Epidermal melanocyte (primary cell): ENCODE results near the gene SLC2A4.

Experiments
- DNase-seq: peaks from one replicate; pipeline ENCODE4 v3.0.0; 2011; ENCODE audit warnings: low spot score; ENCODE audit not compliant: insufficient read length

The SLC2A4 gene

GRCh38 chr17:7246779-7247178 is 34.7 kb upstream of the SLC2A4 start:
- DNase-seq: no peak

- DNase-seq: no peak
These were observed 32.7 kb upstream of the SLC2A4 start for GRCh38 chr17:7248796-7249195.

- DNase-seq: no peak
These were observed 32.3 kb upstream of the SLC2A4 start for GRCh38 chr17:7249214-7249613.

GRCh38 chr17:7249830-7250229 is 31.7 kb upstream of the SLC2A4 start:
- no peak for DNase-seq

DNA sequence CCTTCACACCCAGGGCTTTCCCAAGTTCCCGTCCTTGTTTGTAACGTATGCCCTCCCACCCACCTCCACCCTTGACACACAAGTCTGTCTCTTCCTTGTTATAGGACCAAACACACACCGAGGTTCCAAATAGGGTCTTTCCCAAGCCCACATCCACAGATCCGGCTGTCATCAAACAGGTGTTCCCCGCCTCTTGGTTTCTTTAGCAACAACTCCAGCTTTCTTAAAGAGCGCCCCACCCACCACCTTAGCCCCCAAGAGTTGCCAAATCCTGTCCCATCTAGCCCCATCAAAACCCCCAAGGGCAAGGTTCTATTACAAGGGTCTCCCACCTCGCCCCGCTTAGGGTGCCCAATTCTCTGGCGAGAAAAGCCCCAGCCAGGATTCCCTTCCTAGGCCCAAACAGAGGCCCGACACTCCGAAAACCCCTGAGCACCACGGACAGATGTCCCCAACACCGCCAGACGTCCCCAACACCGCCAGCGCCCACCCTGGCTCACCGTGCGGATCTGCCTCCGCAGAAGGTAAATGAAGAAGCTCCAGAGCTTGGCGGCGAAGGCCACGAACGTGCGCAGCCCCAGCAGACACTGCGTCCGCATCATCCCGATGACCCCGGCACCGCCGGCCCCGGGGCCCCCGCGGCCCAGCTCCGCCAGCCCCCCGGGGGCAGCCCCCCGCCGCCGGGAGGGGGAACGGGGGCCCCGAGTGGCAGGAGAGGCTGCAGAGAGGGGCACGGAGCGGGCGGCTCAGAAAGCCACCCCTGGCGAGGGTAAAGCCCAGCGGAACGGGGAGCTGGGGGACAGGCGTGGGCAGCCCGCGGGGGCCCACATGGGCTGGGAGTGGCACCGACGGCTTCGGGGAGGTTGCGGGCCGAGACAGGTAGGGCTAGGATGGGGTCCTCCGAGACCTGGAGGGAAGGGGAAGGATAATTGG is 30.6 kb upstream of the SLC2A4 start:
- DNase-seq: no peak

- peak; percentile 96 for DNase-seq
These were observed 29.8 kb upstream of the SLC2A4 start, which contains the start of gene CTDNEP1 for GRCh38 chr17:7251661-7252175. Gene CTDNEP1, minus strand, starts transcription at chr17:7251734. Its CDS starts 438 bp downstream, at chr17:7251296.

DNA sequence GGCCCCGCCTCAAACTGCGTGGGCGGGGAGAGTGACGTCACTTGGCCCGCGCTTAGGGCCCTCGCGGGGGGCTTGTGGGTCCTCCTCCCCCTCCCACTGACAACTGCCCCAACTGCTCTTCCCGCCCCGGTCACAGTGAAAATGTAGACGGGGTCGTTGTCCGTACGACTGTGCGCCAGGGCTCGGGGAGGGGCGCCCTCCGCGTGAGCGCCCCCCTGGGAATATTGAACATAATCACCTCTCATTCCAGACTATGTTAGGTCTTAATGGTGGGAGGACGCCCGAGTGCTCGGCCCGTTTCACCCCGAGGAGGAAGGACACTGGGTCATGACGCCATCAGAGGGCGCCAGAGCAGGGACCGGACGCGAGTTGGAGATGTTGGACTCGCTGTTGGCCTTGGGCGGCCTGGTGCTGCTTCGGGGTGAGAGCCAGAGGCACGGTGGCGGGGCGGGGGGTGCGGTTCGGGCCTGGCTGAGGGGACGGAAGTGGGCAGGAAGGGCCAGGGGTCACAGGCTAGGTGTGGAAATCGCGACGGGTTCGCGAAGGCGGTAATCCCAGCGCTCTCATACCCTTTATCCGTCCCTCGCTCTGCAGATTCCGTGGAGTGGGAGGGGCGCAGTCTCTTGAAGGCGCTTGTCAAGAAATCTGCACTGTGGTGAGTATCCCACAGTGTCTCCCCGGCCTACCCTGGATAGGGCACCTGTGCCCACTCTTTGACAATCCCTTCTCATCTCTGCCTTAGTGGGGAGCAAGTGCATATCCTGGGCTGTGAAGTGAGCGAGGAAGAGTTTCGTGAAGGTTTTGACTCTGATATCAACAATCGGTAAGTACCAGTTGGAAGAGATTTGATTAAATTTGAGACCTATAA is 29.1 kb upstream of the SLC2A4 start, which contains the start of gene ELP5:
Gene ELP5 (plus strand): TSS at position 40 of the 868 bp plus-strand sequence. CDS start 336 bp downstream, at position 376.
- peak; percentile 94 for DNase-seq

DNA sequence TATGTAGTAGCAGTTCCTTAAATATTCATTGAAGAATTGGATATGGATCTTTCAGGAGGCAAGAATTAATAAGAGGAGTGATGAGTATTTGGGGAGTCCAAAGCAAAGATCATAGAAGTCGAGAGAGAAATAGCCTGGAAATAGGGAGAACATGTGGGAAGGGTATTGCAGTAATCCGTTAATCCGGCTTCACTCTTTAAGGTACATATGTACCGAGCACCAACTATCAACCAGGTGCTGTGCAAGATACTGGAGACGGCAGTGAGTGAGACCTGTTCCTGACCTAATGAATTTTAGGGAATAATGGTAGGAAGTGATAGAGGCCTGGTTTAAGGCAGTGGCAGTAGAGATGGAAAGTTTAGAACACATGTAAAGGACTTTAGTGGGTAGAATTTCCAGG is 28.4 kb upstream of the SLC2A4 start:
- DNase-seq: no peak

DNA sequence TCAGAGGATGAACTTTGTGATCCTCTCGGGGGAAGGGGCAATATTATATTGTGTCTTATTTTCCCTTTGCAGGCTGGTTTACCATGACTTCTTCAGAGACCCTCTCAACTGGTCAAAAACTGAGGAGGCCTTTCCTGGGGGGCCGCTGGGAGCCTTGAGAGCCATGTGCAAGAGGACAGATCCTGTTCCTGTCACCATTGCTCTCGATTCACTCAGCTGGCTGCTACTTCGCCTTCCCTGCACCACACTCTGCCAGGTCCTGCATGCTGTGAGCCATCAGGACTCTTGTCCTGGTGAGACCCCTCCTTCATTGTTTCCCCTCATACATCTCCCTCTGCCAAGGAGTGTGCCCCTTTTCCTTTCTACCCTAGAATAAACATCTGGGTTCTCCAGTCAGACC is 27.0 kb upstream of the SLC2A4 start:
- DNase-seq: no peak

GRCh38 chr17:7256766-7257456 is 24.6 kb upstream of the SLC2A4 start:
- no peak for DNase-seq

DNA sequence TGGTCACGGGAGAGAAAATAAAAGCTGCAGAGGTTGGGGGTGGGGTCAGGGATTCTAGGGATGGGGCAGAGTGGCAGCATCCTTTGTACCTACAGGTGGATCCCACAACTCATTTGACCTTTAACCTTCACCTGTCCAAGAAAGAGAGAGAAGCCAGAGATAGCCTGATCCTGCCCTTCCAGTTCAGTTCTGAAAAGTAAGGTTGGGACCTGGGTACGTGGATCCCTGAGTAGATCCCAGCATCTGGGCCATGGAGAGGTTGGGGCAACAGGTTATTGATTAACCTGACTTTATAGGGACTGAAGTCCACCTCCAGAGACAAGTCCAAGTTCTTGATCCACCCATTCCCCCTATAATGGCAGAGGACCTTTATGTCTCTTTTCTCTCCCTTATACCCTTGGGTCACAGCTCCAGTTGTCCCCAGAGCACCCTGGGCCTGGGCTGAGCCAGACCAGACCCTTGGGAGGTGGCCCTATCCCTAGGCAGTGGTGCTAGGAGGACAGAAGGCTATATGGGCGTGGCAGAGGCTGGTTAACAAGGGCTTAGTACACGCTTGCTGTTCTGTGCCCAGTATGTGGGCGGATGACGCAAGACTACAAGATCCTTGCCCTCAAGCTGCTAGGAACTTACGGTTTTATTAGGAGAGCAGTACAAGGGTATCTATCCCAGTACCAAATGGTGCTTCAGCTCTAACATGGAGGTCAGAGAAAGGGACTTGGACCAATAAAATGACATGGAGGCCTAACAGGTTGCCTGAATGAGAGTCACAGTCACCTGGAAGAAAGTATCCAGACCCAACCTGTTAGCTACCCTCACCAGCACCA is 22.6 kb upstream of the SLC2A4 start:
- no peak for DNase-seq

DNA sequence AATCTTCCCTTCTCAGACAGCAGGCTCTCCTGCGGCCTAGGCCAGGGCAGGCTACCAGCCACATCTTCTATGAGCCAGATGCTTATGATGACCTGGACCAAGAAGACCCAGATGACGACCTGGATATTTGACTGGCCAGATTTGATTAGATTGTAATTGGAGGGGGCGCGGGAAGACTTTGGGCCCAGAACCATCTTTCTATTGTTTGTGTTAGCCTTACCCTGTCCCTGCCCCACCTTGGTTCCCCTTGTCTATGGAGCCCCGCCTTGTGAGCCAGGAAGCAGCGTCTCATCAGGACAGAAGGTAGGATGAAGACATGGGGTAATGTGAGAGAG is 22.0 kb upstream of the SLC2A4 start:
- no peak for DNase-seq

GRCh38 chr17:7260151-7260550 is 21.4 kb upstream of the SLC2A4 start:
- DNase-seq: no peak

DNA sequence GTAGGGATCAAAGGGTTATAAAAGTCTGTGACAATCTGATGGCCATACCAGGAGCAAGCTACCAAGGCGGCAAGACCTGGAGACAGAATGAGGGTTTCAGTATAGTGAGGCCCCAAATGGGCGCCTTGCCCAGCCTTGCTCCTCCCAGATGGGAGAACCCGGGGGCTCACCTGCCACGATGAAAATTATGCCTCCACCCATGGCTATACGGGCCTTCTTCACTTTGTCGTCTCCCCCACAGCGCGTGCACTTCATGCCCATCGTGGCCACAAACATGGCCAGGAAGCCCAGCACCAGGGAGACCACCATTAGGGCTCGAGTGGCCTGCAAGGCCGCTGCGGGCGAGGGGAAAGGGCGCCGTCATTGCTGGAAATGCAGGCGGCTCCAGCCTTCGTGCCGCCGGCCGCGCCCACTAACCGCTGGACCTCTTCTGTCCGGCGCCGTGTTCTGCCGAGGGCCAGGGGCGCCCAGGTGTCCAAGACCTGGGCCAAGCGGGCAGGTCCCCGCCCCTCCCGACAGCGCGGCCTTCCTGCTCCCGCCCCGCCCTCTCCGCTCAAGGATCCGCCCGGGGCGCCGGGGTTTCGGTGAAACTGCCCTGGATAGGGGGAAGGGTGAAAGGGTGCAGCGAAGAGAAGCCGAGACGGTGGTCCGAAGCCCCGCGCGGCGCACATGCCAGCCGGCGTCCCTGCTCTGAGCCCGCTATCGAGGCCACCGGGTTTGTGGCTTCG is 20.7 kb upstream of the SLC2A4 start:
- peak; percentile 54 for DNase-seq

DNA sequence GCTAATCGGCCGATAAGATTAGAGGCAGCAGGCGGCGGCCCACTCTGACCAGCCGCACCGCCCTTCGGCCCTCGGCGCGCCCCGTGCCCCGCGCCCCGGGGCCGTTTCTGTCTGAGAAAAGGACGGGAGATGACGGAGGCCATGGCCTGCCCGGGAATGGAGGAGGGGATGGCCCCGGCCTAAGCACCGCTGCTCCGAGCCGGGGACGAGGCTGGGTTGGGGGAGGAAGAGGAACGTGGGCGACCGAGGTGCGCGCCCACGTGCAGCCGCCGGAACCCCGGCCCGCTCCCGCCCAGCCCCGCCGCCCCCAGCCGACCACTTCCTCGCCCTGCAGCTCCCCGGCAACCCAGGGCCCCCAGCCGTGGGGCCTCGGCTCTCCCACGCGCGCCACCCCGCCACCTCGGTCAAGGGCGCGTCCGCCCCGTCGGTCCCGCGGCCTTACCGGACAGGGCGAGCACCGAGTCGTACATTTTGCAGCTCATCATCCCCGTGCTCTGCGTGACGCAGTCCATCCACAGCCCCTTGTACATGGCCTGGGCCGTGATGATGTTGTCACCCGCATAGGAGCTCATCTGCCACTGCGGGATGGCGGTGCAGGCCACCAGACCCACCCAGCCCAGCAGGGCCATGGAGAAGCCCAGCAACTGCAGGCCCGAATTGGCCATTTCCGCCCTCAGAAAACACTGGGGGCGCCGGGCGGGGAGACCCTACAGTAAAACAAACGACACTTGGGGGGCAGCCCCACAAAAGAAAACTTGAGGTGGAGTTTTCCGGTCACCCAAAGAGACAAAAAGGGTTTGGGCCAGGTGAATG is 19.9 kb upstream of the SLC2A4 start:
- DNase-seq: no peak

- no peak for DNase-seq
These were observed 19.2 kb upstream of the SLC2A4 start, which contains the start of gene CLDN7 for GRCh38 chr17:7262192-7262934. Gene CLDN7, minus strand, starts transcription at chr17:7262478. Its CDS starts 435 bp downstream, at chr17:7262043.

DNA sequence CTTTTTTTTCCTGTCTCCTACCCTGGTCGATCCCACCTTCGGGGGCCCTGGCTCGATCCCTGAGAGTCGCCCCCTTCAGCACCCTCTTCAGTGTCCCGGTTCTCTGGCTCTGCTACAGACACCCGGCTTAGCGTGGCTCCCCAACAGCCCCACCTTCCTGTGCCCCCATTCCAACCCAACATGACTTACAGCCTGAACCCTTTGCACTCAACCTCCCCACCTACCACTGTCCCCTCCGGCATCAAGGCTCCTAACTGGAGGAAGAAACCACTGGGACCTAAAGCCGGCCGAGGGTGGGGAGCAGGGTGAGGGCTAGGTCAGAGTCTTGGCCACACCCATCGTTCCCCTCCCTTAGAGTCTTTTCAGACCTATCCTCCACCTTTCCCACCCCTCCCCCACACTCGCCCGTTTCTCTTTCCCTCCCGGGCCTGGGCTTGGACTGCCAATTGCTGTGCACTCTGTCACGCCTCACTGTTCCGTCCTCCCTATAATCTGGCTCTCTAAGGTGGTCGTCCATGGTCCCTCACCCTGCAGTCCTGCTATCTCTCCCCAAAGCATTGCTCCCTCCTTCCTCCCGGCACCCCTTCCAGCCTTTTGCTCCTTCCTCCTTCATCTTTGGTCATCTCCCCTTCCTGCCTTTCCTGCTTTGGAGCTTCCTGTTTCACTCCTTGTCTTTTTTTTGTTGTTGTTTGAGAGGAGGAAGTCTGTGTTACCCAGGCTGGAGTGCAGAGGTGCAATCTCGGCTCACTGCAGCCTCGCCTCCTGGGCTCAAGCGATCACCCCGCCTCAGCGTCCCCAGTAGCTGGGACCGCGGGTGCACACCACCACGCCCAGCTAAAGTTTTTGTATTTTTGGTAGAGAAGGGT is 18.4 kb upstream of the SLC2A4 start:
- DNase-seq: no peak
